ENCODE measurements around the gene MPDU1.
"Not testable (repeated sequence)": the region's sequence is repeated elsewhere in the genome, so short reads cannot be mapped to it uniquely, and the experiment has no call there.

The MPDU1 gene

GRCh38 chr17:7620835-7621234 lies 37.2 kb downstream of the MPDU1 start:
- no peak for DNase-seq

- DNase-seq, result no peak
Observed at GRCh38 chr17:7623661-7624060, 40.0 kb downstream of the MPDU1 start.

GRCh38 chr17:7625749-7626148 lies 42.1 kb downstream of the MPDU1 start:
- not testable (repeated sequence) for DNase-seq

- no peak for DNase-seq
Observed at GRCh38 chr17:7626307-7626706, 42.7 kb downstream of the MPDU1 start.

- peak; percentile 13 for DNase-seq
Observed at GRCh38 chr17:7626956-7627249, 43.3 kb downstream of the MPDU1 start.

GRCh38 chr17:7627250-7628121 lies 43.8 kb downstream of the MPDU1 start, which contains the start of gene SAT2:
Gene SAT2 (minus strand): TSS chr17:7627821. CDS start chr17:7627635, 186 bp downstream.
- peak; percentile 93 for DNase-seq

- no peak for DNase-seq
Observed at GRCh38 chr17:7629939-7630571, 46.4 kb downstream of the MPDU1 start, which contains the start of gene SHBG. Gene SHBG (plus strand): TSS chr17:7630135. CDS start chr17:7630173, 38 bp downstream.

- no peak for DNase-seq
Observed at GRCh38 chr17:7631398-7632380, 48.0 kb downstream of the MPDU1 start.

GRCh38 chr17:7632492-7632894 lies 48.8 kb downstream of the MPDU1 start:
- peak; percentile 35 for DNase-seq

GRCh38 chr17:7633093-7633492 lies 49.4 kb downstream of the MPDU1 start:
- no peak for DNase-seq

GRCh38 chr17:7634384-7634783 lies 50.7 kb downstream of the MPDU1 start:
- DNase-seq, result peak; percentile 37

- DNase-seq, result no peak
Observed at GRCh38 chr17:7636163-7636562, 52.5 kb downstream of the MPDU1 start.
